Adrenal gland (tissue), 12 donors: ENCODE data around the gene PKNOX2. TPM values are rescaled to one million over a fixed set of nuclear protein-coding genes. Genes with fewer than 3 reads are reported as not detected.

ENCODE experiments used
- DNase-seq, 7 donors: peaks; one replicate each; pipeline ENCODE4 v3.0.0-alpha.2; 2019 to 2020
- H3K27ac ChIP-seq, 5 donors: fragments of 200-600 bp; sonication (generic) in 4 of 5; 1 replicate in 3 of 5; 2 replicates in 2 of 5; pipeline versions ENCODE4 v1.5.1 to v1.8.0; 2016 to 2020; ENCODE audit warnings: mild to moderate bottlenecking in 1 of 5
- H3K27me3 ChIP-seq: fragments of 200-600 bp; 2 replicates; pipeline ENCODE4 v1.8.0; 2021
- H3K36me3 ChIP-seq, 2 donors: fragments of 200-600 bp; replicated peaks in 1 of 2; 1 replicate in 1 of 2; 2 replicates in 1 of 2; pipeline versions ENCODE4 v1.5.1 to v1.8.0; 2018 to 2022
- H3K4me1 ChIP-seq, 2 donors: fragments of 200-600 bp; replicated peaks in 1 of 2; 1 replicate in 1 of 2; 2 replicates in 1 of 2; pipeline versions ENCODE4 v1.5.1 to v1.8.0; 2018 to 2021
- H3K4me3 ChIP-seq, 4 donors: fragments of 200-600 bp; sonication (generic) in 3 of 4; one replicate each; pipeline ENCODE4 v1.5.1; 2016 to 2018
- H3K9me3 ChIP-seq, 3 donors: fragments of 200-600 bp; sonication (generic) in 1 of 3; replicated peaks in 1 of 3; 1 replicate in 2 of 3; 2 replicates in 1 of 3; pipeline versions ENCODE4 v1.5.1 to v1.8.0; 2016 to 2021
- POLR2A ChIP-seq, 2 donors: fragments of 450-650 bp; IDR thresholded peaks; one replicate each; pipeline ENCODE4 v1.6.1; 2017; ENCODE audit warnings: antibody characterized with exemption in 2 of 2, mild to moderate bottlenecking in 2 of 2, moderate library complexity in 1 of 2
- WGBS, 4 donors: extraction: QIAGEN DNeasy Blood & Tissue Kit in 2 of 4; methylation state at CpG; one replicate each; pipeline versions ENCODE4 v1.1.5 to v1.1.7; 2013 to 2017; 5-methylcytosine and 5-hydroxymethylcytosine counted together
- intact Hi-C, 2 donors: fragments of 100-400 bp; cut with DNase I; formaldehyde crosslinking; loops; one replicate each; pipeline versions ENCODE4 v1.14.1 to v1.15.0; 2022 to 2023
- polyA plus RNA-seq, 3 donors: library from polyadenylated mRNA; stranded (reverse); fragments of 200-250 nt in 2 of 3; fragments of 350-450 nt in 1 of 3; fragmentation: Illumina TruSeq in 1 of 3; extraction: RNeasy Lipid Tissue Mini Kit (QIAGEN cat#74804) in 1 of 3; gene quantifications; one replicate each; pipeline ENCODE4 v1.2.3, GENCODE V29; 2013 to 2014
- total RNA-seq, 9 donors: library from RNA; depleted of rRNA in 4 of 9; stranded (reverse); fragments of >200 nt in 4 of 9; fragments of 120-200 nt in 1 of 9; fragmentation: NEBNext Ultra II Directional in 1 of 9; extraction: Animal tissue kit (Norgen Biotek cat#: 25700) in 1 of 9; gene quantifications; one replicate each; pipeline versions ENCODE4 v1.1.0 to v1.2.4, GENCODE V29; 2013 to 2023
- TF ChIP-seq, protein P1 (sequence below), 6 experiments: fragments of 450-650 bp in 4 of 6; fragments of 200-600 bp in 2 of 6; sonication (generic) in 1 of 6; IDR thresholded peaks; 1 replicate in 5 of 6; 2 replicates in 1 of 6; pipeline versions ENCODE4 v1.5.1 to v1.8.0; 2016 to 2021; ENCODE audit warnings: antibody characterized with exemption in 6 of 6, mild to moderate bottlenecking in 2 of 6, moderate library complexity in 1 of 6
- donor health status: healthy with polysubstance abuse.
- donor health status: Bipolar disorder and iron deficiency.
- donor health status: DM: yes; HTN: yes; CAD: no.
- donor health status: DM: no; HTN: no; CAD: no.
- donor health status: DM: no; HTN: no; CAD: no.
- donor health status: DM: yes; HTN: yes; CAD: no.

PKNOX2 gene
- total and polyA plus RNA-seq, 12 donors, result 1.2 to 34.7 (median 3.1) TPM

GRCh38 chr11:125360066-125360465 lies 195.5 kb downstream of the PKNOX2 start:
- WGBS, 4 donors, result 86 to 90% (median 88%) methylated on average over 7 of the region's 7 CpGs

DNA sequence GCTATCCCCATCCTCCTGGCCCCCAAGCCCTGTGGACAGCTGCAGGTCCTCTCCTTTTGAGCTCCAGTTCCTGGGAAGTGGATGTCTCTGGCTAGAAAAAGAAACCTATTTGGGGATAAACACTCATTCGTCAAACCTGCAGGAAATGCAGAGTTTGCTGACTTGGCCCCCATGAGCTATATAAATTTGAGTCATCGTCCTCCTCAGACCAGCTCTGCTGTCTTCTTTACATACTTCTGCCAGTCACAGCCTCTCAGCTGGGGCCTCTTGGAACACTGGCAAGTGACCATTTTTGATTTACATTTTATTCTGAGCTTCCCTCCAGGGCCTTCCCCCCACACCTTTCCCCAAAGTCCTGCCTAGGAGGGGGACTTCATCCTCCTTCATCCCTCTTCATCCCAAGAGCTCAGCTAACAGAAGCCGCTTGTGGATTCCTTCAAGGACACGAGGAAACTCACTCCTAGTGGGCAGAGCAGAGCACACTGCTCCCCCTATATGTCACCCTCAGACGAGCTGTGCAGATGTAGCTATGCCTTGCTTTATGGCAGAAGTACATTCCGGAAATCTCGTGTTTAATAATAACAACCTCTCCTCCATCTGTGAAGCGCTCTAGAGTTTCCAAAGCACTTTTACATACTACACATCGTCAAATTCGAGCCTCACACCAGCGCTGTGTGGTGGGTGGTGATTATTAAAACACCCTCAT lies 199.7 kb downstream of the PKNOX2 start:
- intact Hi-C loops, result no loop called here

More at GRCh38 chr11:125360066-125360465, 195.5 kb downstream of the PKNOX2 start:
- intact Hi-C loops, result no loop called here
- no peaks in the 10 kb centered on the region for H3K36me3 ChIP-seq
- no peaks in the 10 kb centered on the region for H3K9me3 ChIP-seq
- no peaks in the 10 kb centered on the region for H3K27me3 ChIP-seq
- DNase-seq, result no peak
- no peak for TF ChIP-seq POLR2A (IDR thresholded peaks at IDR 0.05)
- TF ChIP-seq, protein P1, sequence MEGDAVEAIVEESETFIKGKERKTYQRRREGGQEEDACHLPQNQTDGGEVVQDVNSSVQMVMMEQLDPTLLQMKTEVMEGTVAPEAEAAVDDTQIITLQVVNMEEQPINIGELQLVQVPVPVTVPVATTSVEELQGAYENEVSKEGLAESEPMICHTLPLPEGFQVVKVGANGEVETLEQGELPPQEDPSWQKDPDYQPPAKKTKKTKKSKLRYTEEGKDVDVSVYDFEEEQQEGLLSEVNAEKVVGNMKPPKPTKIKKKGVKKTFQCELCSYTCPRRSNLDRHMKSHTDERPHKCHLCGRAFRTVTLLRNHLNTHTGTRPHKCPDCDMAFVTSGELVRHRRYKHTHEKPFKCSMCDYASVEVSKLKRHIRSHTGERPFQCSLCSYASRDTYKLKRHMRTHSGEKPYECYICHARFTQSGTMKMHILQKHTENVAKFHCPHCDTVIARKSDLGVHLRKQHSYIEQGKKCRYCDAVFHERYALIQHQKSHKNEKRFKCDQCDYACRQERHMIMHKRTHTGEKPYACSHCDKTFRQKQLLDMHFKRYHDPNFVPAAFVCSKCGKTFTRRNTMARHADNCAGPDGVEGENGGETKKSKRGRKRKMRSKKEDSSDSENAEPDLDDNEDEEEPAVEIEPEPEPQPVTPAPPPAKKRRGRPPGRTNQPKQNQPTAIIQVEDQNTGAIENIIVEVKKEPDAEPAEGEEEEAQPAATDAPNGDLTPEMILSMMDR (IDR thresholded peaks at IDR 0.05), result no peak
- no peak overlapping the region for H3K27ac ChIP-seq
- H3K4me3 ChIP-seq, result no peak overlapping the region
- no peaks in the 10 kb centered on the region for H3K4me1 ChIP-seq

GRCh38 chr11:125365196-125365931 lies 200.8 kb downstream of the PKNOX2 start:
- TF ChIP-seq, protein P1 (IDR thresholded peaks at IDR 0.05), result no peak
- H3K9me3 ChIP-seq, result no peaks in the 10 kb centered on the region
- intact Hi-C loops, result no loop called here
- no peak overlapping the region for H3K27ac ChIP-seq
- 67 to 73% (median 70%) methylated on average over 7 of the region's 7 CpGs for WGBS, 4 donors
- no peaks in the 10 kb centered on the region for H3K27me3 ChIP-seq
- no peaks in the 10 kb centered on the region for H3K36me3 ChIP-seq
- no peak overlapping the region for H3K4me3 ChIP-seq
- DNase-seq, result no peak
- H3K4me1 ChIP-seq, result no peaks in the 10 kb centered on the region

More for the DNA sequence above, 199.7 kb downstream of the PKNOX2 start:
- H3K36me3 ChIP-seq, result no peaks in the 10 kb centered on the region
- H3K27ac ChIP-seq, result no peak overlapping the region
- no peaks in the 10 kb centered on the region for H3K4me1 ChIP-seq
- 72 to 78% (median 74%) methylated on average over 11 of the region's 11 CpGs for WGBS, 4 donors
- H3K9me3 ChIP-seq, result no peaks in the 10 kb centered on the region
- no peaks in the 10 kb centered on the region for H3K27me3 ChIP-seq
- TF ChIP-seq POLR2A (IDR thresholded peaks at IDR 0.05), result no peak
- TF ChIP-seq, protein P1 (IDR thresholded peaks at IDR 0.05), result no peak
- no peak for DNase-seq
- no peak overlapping the region for H3K4me3 ChIP-seq

GRCh38 chr11:125367710-125368109 lies 203.2 kb downstream of the PKNOX2 start:
- no peak overlapping the region for H3K4me3 ChIP-seq
- no peaks in the 10 kb centered on the region for H3K9me3 ChIP-seq
- TF ChIP-seq POLR2A (IDR thresholded peaks at IDR 0.05), result no peak
- TF ChIP-seq, protein P1 (IDR thresholded peaks at IDR 0.05), result no peak
- H3K4me1 ChIP-seq, result no peaks in the 10 kb centered on the region
- DNase-seq, result no peak
- H3K36me3 ChIP-seq, result no peaks in the 10 kb centered on the region
- H3K27ac ChIP-seq, result no peak overlapping the region
- H3K27me3 ChIP-seq, result no peaks in the 10 kb centered on the region
- 86 to 93% (median 90%) methylated on average over 7 to 8 of the region's 8 CpGs for WGBS, 4 donors
- intact Hi-C loops, result no loop called here
